Activated CD4-positive, alpha-beta T cell treated with anti-CD3 and anti-CD28 coated beads for 4 hours (primary cell): Measurements from ENCODE around the gene ANKRD28.
"Not testable (repeated sequence)": the region's sequence is repeated elsewhere in the genome, so short reads cannot be mapped to it uniquely, and the experiment has no call there.

Source experiments
- DNase-seq, 2 donors: peaks; one replicate each; pipeline ENCODE4 v3.0.0-alpha.2; 2020

The ANKRD28 gene

GRCh38 chr3:15797642-15798303, at the start of gene ANKRD28:
ANKRD28 (minus strand) TSS chr3:15797979; CDS start chr3:15796521, 1,458 bp downstream.
- DNase-seq = peak in 1 of 2 donors; percentile 13

- DNase-seq = no peak
Measured at GRCh38 chr3:15847239-15847638, 49.5 kb upstream of the ANKRD28 start.

- no peak for DNase-seq
Measured at GRCh38 chr3:15846606-15847005, 48.8 kb upstream of the ANKRD28 start.

- DNase-seq = no peak
Measured at GRCh38 chr3:15845475-15845874, 47.7 kb upstream of the ANKRD28 start.

GRCh38 chr3:15844889-15845288, 47.1 kb upstream of the ANKRD28 start:
- no peak for DNase-seq

GRCh38 chr3:15841091-15841973, 43.6 kb upstream of the ANKRD28 start:
- not testable (repeated sequence) for DNase-seq

- no peak for DNase-seq
Measured at GRCh38 chr3:15839568-15839967, 41.8 kb upstream of the ANKRD28 start.

- no peak for DNase-seq
Measured at GRCh38 chr3:15831927-15832326, 34.1 kb upstream of the ANKRD28 start.

GRCh38 chr3:15825016-15825415, 27.2 kb upstream of the ANKRD28 start:
- no peak for DNase-seq

GRCh38 chr3:15823092-15823491, 25.3 kb upstream of the ANKRD28 start:
- DNase-seq = no peak

GRCh38 chr3:15822281-15822680, 24.5 kb upstream of the ANKRD28 start:
- no peak for DNase-seq

- DNase-seq = no peak
Measured at GRCh38 chr3:15820911-15821310, 23.1 kb upstream of the ANKRD28 start.

GRCh38 chr3:15819576-15819975, 21.8 kb upstream of the ANKRD28 start:
- DNase-seq = no peak

- no peak for DNase-seq
Measured at GRCh38 chr3:15819043-15819442, 21.3 kb upstream of the ANKRD28 start.

- no peak for DNase-seq
Measured at GRCh38 chr3:15815696-15816095, 17.9 kb upstream of the ANKRD28 start.

- DNase-seq = not testable (repeated sequence)
Measured at GRCh38 chr3:15813079-15813478, 15.3 kb upstream of the ANKRD28 start.

GRCh38 chr3:15812183-15812582, 14.4 kb upstream of the ANKRD28 start:
- no peak for DNase-seq

GRCh38 chr3:15810702-15811101, 12.9 kb upstream of the ANKRD28 start:
- DNase-seq = no peak

GRCh38 chr3:15809313-15809712, 11.5 kb upstream of the ANKRD28 start:
- no peak for DNase-seq

- DNase-seq = no peak
Measured at GRCh38 chr3:15808679-15809310, 11.0 kb upstream of the ANKRD28 start.

- no peak for DNase-seq
Measured at GRCh38 chr3:15805756-15806266, 8.0 kb upstream of the ANKRD28 start.

- DNase-seq = no peak
Measured at GRCh38 chr3:15804553-15805095, 6.8 kb upstream of the ANKRD28 start.

- DNase-seq = no peak
Measured at GRCh38 chr3:15803921-15804320, 6.1 kb upstream of the ANKRD28 start.
